SK-N-MC (cell line): ENCODE data around the gene SYNJ2.

Experiments used
- EZH2 ChIP-seq: fragments of 200-600 bp; sonication (generic); IDR thresholded peaks from one replicate; pipeline ENCODE4 v1.6.1; 2017; ENCODE audit warnings: antibody characterized with exemption
- FOXP2 ChIP-seq: optimal IDR thresholded peaks from 2 replicates; pipeline ENCODE3; 2011; ENCODE audit warnings: mild to moderate bottlenecking, moderate library complexity; ENCODE audit not compliant: insufficient read depth; ENCODE audit errors: extremely low read length, control extremely low read depth
- POLR2AphosphoS5 ChIP-seq: IDR thresholded peaks from 2 replicates; pipeline ENCODE4 v1.6.1; 2012; ENCODE audit warnings: mild to moderate bottlenecking, low read depth, low read length, borderline replicate concordance

DNA sequence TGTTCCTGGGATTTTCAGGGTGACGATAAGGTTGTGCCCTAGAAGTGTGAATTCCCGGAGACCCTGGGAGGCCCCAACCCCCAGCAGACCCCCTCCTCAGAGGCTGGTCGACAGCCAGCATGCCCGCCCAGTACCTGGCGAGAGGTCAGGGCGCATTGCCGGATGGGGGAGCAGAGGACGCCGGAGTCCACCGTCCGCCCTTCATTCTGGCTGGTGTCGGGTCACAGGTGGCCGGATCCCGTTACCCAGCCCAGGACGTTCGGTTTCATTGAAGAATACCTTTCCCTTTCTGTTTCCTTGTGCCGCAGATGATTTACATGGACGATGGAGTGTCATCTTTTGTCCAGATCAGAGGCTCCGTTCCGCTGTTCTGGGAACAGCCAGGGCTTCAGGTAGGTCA is 61.3 kb downstream of the SYNJ2 start:
- TF ChIP-seq EZH2 (no peak), POLR2AphosphoS5 (no peak), FOXP2 (no peak)
